ENCODE results near the gene TSPAN1.

TSPAN1 gene

GRCh38 chr1:46181343-46182260, 6.7 kb downstream of the TSPAN1 start:
- H3K36me3 ChIP-seq, result no peaks in the 10 kb centered on the region
- no peak for TF ChIP-seq Cebpa-rat (IDR thresholded peaks at IDR 0.05)
- H3K27me3 ChIP-seq, result no peaks in the 10 kb centered on the region
- H3K4me2 ChIP-seq, result peak overlapping the region in 8 of 11 experiments; percentile 5 to 51 (median 30); a peak in 13 of 22 replicates
- no peaks in the 10 kb centered on the region for H3K9me3 ChIP-seq (replicated peaks in 1 of 11)
- H3K9ac ChIP-seq, result peak overlapping the region in 1 of 11 experiments; percentile 18; a peak in 1 of 22 replicates
- H4K20me1 ChIP-seq, result no peaks in the 10 kb centered on the region; a peak in 2 of 22 replicates
- no peak overlapping the region for H3K4me3 ChIP-seq
- peaks cover 15 to 40% (median 20%) of the 10 kb centered on the region in 10 experiments for H3K4me1 ChIP-seq
- H3K27ac ChIP-seq, result no peak overlapping the region

GRCh38 chr1:46183079-46183847, 8.4 kb downstream of the TSPAN1 start:
- Histone ChIP-seq H3K4me1 (peaks cover 14 to 40% (median 22%) of the 10 kb centered on the region in 10 experiments), H3K36me3 (peaks cover 0 to 14% (median 10%) of the 10 kb centered on the region in 11 experiments; a peak in 10 of 22 replicates), H3K9ac (no peak overlapping the region), H3K4me2 (peak overlapping the region in 4 of 11 experiments; percentile 18 to 42 (median 20); a peak in 3 of 22 replicates), H3K4me3 (no peak overlapping the region), H3K27ac (no peak overlapping the region), H4K20me1 (no peaks in the 10 kb centered on the region; a peak in 2 of 22 replicates), H3K27me3 (no peaks in the 10 kb centered on the region), H3K9me3 (replicated peaks in 1 of 11) (no peaks in the 10 kb centered on the region)
- TF ChIP-seq Cebpa-rat (IDR thresholded peaks at IDR 0.05), result no peak

GRCh38 chr1:46183926-46184557, 9.2 kb downstream of the TSPAN1 start:
- H3K9me3 ChIP-seq (replicated peaks in 1 of 11), result no peaks in the 10 kb centered on the region
- peaks cover 14 to 47% (median 28%) of the 10 kb centered on the region in 10 experiments for H3K4me1 ChIP-seq
- H3K4me2 ChIP-seq, result peak overlapping the region in 4 of 11 experiments; percentile 3 to 42 (median 19); a peak in 2 of 22 replicates
- no peak overlapping the region for H3K9ac ChIP-seq
- H3K27ac ChIP-seq, result no peak overlapping the region
- no peaks in the 10 kb centered on the region for H3K27me3 ChIP-seq
- no peak overlapping the region for H3K4me3 ChIP-seq
- H3K36me3 ChIP-seq, result peaks cover 3 to 22% (median 13%) of the 10 kb centered on the region in 11 experiments; a peak in 17 of 22 replicates
- no peaks in the 10 kb centered on the region; a peak in 2 of 22 replicates for H4K20me1 ChIP-seq
- TF ChIP-seq Cebpa-rat (IDR thresholded peaks at IDR 0.05), result no peak

GRCh38 chr1:46184920-46185658, 10.2 kb downstream of the TSPAN1 start:
- no peak overlapping the region for H3K27ac ChIP-seq
- H3K4me2 ChIP-seq, result no peak overlapping the region

GRCh38 chr1:46186076-46186475, 11.2 kb downstream of the TSPAN1 start:
- H3K4me2 ChIP-seq, result no peak overlapping the region
- H3K36me3 ChIP-seq, result peaks cover 22 to 42% (median 32%) of the 10 kb centered on the region in 11 experiments; a peak in 21 of 22 replicates
- no peak overlapping the region for H3K9ac ChIP-seq
- H3K27me3 ChIP-seq, result no peaks in the 10 kb centered on the region
- no peak overlapping the region for H3K27ac ChIP-seq
- no peak overlapping the region for H3K4me3 ChIP-seq
- H4K20me1 ChIP-seq, result no peaks in the 10 kb centered on the region; a peak in 1 of 22 replicates
- no peak for TF ChIP-seq Cebpa-rat (IDR thresholded peaks at IDR 0.05)
- H3K4me1 ChIP-seq, result peaks cover 14 to 43% (median 24%) of the 10 kb centered on the region in 10 experiments
- H3K9me3 ChIP-seq (replicated peaks in 1 of 11), result no peaks in the 10 kb centered on the region

More at GRCh38 chr1:46184920-46185658, 10.2 kb downstream of the TSPAN1 start:
- H3K9me3 ChIP-seq (replicated peaks in 1 of 11), result no peaks in the 10 kb centered on the region
- peaks cover 12 to 32% (median 23%) of the 10 kb centered on the region in 11 experiments; a peak in 21 of 22 replicates for H3K36me3 ChIP-seq
- peaks cover 14 to 44% (median 24%) of the 10 kb centered on the region in 10 experiments for H3K4me1 ChIP-seq
- TF ChIP-seq Cebpa-rat (IDR thresholded peaks at IDR 0.05), result no peak
- no peaks in the 10 kb centered on the region; a peak in 2 of 22 replicates for H4K20me1 ChIP-seq
- H3K27me3 ChIP-seq, result no peaks in the 10 kb centered on the region
- no peak overlapping the region for H3K9ac ChIP-seq
- H3K4me3 ChIP-seq, result no peak overlapping the region

GRCh38 chr1:46187106-46187869, 12.4 kb downstream of the TSPAN1 start:
- H3K9me3 ChIP-seq (replicated peaks in 1 of 11), result no peaks in the 10 kb centered on the region
- H3K27ac ChIP-seq, result no peak overlapping the region
- H3K4me2 ChIP-seq, result no peak overlapping the region
- H3K4me3 ChIP-seq, result no peak overlapping the region
- no peaks in the 10 kb centered on the region for H4K20me1 ChIP-seq
- TF ChIP-seq Cebpa-rat (IDR thresholded peaks at IDR 0.05), result no peak
- no peaks in the 10 kb centered on the region for H3K27me3 ChIP-seq
- peaks cover 32 to 54% (median 40%) of the 10 kb centered on the region in 11 experiments; a peak in 21 of 22 replicates for H3K36me3 ChIP-seq
- peaks cover 11 to 31% (median 14%) of the 10 kb centered on the region in 10 experiments for H3K4me1 ChIP-seq
- H3K9ac ChIP-seq, result no peak overlapping the region

- H3K9me3 ChIP-seq (replicated peaks in 1 of 11), result no peaks in the 10 kb centered on the region
- H3K36me3 ChIP-seq, result peaks cover 44 to 66% (median 52%) of the 10 kb centered on the region in 11 experiments
- no peak for TF ChIP-seq Cebpa-rat (IDR thresholded peaks at IDR 0.05)
- H3K4me1 ChIP-seq, result peaks cover 8 to 24% (median 12%) of the 10 kb centered on the region in 10 experiments; a peak in 19 of 20 replicates
- H4K20me1 ChIP-seq, result no peaks in the 10 kb centered on the region
- no peak overlapping the region for H3K9ac ChIP-seq
- no peak overlapping the region for H3K27ac ChIP-seq
- H3K27me3 ChIP-seq, result no peaks in the 10 kb centered on the region
- peak overlapping the region in 8 of 11 experiments; percentile 2 to 54 (median 44); a peak in 12 of 22 replicates for H3K4me2 ChIP-seq
- no peak overlapping the region for H3K4me3 ChIP-seq
These were observed 13.6 kb downstream of the TSPAN1 start for GRCh38 chr1:46188295-46189030.

All from BLaER1 treated with 17β-estradiol and CSF1 and Interleukin-3, amounts not matched to agents 10 nM and 100 nM (cell line).